GM20000 (cell line): ENCODE data around the gene CHD5.

Experiments
- DNase-seq: peaks from one replicate; pipeline ENCODE4 v3.0.0; 2012; ENCODE audit warnings: low spot score
- TF ChIP-seq, protein P1 (sequence below): IDR thresholded peaks from 2 replicates; pipeline ENCODE4 v1.5.1; 2012; ENCODE audit warnings: mild to moderate bottlenecking, control low read depth; ENCODE audit errors: extremely low read depth, missing control alignments

Gene CHD5

DNA sequence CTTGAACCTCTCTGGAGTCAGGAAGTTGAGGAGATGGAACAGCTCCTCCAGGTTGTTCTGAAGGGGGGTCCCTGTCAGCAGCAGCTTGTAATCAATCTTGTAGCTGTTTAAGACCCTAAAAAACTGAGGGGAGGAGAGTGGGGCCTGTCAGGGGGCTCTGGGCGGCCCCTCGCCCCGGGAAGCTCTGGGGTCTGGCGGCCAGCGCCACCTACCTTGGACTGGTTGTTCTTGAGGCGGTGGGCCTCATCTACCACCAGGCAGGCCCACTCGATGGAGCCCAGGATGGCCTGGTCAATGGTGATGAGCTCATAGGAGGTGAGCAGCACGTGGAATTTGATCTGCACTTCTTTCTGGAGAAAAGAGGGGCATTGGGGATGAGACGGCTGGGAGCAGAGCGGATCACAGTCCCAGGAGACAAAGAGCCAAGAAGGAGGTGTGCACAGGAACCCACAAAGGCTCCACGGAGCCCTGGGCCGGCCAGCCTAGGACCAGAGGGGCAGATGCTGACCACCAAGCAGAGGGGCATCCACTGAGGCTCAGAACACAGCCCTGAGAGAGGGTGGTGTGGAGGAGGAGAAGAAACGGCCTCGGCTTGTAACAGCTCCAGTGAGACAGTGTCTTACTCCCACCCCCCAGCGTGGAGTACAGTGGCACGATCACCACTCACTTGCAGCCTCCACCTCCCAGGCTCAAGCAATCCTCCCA is 43.5 kb downstream of the CHD5 start:
- DNase-seq, result no peak
- TF ChIP-seq, protein P1, sequence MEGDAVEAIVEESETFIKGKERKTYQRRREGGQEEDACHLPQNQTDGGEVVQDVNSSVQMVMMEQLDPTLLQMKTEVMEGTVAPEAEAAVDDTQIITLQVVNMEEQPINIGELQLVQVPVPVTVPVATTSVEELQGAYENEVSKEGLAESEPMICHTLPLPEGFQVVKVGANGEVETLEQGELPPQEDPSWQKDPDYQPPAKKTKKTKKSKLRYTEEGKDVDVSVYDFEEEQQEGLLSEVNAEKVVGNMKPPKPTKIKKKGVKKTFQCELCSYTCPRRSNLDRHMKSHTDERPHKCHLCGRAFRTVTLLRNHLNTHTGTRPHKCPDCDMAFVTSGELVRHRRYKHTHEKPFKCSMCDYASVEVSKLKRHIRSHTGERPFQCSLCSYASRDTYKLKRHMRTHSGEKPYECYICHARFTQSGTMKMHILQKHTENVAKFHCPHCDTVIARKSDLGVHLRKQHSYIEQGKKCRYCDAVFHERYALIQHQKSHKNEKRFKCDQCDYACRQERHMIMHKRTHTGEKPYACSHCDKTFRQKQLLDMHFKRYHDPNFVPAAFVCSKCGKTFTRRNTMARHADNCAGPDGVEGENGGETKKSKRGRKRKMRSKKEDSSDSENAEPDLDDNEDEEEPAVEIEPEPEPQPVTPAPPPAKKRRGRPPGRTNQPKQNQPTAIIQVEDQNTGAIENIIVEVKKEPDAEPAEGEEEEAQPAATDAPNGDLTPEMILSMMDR, result no peak

DNA sequence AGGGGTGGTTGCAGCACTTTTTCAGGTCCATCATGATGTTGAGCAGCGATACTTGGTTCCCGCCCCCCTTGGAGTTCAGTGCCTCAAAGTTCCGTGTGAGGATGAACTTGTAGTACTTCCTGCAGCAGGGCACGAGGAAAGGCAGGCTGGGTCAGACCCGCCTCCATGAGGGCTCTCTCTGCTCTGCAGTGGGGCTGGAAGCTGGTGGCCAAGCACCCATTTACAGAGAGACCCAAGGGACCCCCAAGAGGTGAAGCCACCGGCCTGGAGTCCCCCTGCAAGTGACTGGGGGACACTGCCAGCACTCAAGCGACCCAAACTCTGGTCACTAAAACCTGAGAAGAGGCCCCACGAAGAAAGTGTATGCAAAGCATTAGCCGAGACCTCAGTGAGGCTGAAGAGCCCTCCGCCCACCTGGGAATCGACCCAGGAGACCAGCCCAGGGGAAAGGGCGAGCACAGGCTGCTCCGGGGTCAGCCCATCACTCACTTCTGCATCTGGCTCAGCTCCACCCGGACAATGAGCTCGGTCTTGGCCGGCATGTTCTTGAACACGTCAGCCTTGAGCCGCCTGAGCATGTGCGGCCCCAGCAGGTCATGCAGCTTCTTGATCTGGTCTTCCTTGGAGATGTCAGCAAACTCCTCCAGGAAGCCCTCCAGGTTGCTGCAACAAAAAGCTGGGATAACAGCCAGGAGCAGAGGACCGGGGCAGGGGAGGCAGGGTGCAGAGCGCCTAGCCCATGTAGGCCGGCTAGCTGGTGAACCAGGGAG is 45.2 kb downstream of the CHD5 start:
- TF ChIP-seq, protein P1, result no peak
- DNase-seq, result no peak

DNA sequence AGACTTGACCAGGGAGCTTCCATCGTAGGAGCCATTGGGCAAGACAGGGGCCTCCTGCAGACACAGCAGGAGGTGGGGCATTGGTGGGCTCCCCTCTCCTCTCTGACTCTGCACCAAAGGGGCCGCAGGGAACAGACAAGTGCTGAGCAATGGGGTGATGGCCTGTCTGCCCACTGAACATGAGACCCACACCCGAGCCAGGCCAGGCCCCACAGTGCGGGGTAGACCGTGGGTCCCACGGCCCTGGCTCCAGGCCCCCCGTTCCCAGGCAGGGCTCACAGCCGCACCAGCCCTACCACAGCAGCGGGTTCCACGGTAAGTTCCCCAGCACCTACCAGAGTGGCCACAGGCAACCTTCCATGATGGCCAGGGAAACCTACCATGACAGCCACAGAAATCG is 45.9 kb downstream of the CHD5 start:
- no peak for DNase-seq
- TF ChIP-seq, protein P1, result no peak

DNA sequence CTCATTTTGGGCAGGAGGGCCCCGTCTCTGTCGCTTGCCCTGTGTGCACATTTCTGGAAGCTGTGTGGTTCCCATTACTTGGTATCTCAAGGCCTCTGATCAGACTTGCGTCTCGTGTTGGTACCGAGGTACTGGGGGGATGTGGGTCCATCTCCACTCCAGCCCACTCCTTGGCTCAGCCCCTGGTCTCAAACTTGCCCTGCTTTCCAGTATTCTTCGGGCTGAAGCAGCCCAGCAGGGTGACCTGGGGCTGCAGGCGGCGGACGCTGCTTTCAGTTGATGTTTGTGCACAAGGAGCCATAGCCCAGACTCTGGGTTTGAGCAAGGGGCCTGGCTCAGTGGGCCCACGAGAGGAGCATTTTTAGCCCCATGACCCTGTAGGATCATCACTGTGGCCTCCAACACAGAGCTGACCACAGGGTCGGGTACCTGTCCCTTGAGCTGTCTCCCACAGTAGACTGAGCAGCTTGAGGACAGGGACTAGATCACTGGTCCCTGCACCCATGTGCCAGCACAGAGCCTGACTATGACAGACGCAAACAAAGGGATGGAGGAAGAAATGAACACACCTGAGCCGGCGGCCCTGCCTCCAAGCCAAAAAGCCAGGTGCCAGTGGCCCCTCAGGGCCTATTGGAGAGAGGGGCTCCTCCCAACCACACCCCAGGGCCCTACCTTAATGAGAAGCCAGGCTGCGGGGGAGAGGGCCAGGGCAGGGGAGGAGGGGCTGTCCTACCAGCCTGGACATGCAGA is 46.8 kb downstream of the CHD5 start:
- TF ChIP-seq, protein P1, result no peak
- no peak for DNase-seq

DNA sequence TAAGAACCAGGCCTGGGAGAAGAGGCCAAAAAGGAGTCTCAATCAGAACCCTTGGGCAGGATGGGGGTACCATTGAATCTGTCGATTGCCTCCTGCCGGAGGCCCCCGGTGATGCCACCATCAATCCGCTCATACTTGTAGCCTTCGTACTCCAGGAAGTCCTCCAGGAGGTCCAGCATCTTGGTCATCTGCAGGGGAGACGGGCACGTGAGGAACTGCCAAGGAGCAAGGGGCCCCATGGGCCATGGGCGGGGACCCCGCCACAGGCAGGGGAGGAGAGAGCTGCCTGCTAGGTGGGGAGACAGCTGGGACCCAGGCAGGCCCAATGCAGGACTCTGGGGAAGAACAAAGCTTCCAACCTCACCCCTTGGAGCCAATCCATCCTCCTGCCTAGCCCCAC is 48.6 kb downstream of the CHD5 start:
- DNase-seq, result no peak
- TF ChIP-seq, protein P1, result no peak

DNA sequence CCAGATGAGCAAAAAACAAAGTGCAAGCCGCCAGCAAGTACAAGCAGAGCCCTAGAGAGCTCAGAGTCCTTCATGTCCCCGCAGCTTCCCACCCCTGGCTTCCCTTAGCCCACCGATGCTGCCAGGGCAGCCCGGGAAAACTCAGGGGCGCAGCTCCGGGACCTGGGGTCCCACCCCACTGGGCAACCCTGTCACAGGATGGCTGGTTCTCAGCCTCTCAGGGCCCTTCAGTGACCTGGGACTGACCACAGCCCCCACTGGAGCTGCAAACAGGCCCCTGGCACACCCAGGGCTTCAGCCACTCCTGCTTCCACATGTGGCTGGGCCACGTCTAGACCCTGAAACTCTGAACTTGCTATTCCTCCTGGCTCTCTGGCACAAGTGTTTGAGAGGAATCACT is 49.5 kb downstream of the CHD5 start:
- no peak for DNase-seq
- TF ChIP-seq, protein P1, result no peak

DNA sequence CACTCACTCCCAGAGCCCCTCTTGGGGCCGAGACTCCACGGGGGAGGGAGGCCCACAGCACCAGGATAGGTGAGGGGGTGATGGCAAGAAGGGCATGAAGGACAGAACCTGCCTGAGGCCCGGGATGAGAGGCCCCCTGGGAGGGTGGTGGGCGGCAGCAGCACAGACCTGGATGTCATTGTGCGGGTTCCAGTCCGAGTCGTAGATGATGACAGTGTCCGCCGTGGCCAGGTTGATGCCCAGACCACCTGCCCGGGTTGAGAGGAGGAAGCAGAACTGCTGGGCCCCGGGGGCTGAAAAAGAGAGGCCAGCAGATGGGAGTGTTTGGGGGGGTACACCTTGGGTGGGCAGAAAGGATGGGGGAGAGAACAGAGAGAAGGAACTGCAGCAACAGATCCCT is 50.1 kb downstream of the CHD5 start:
- no peak for DNase-seq
- TF ChIP-seq, protein P1, result no peak
